PFSK-1 (cell line): ENCODE data around the gene DCAKD.

Experiments used
- POLR2AphosphoS5 ChIP-seq: IDR thresholded peaks from 2 replicates; pipeline ENCODE4 v1.6.1; 2012; ENCODE audit warnings: low read depth, mild to moderate bottlenecking, control low read depth, low read length, moderate library complexity
- TF ChIP-seq, protein P1 (sequence below), 2 experiments: IDR thresholded peaks; 2 replicates each; pipeline versions ENCODE4 v1.6.1 to v1.8.0; 2011 to 2012; ENCODE audit warnings: low read depth in 2 of 2, low read length in 2 of 2, control low read depth in 1 of 2, inconsistent platforms in 1 of 2, mild to moderate bottlenecking in 1 of 2, moderate library complexity in 1 of 2; ENCODE audit not compliant: insufficient read depth in 1 of 2

DNA sequence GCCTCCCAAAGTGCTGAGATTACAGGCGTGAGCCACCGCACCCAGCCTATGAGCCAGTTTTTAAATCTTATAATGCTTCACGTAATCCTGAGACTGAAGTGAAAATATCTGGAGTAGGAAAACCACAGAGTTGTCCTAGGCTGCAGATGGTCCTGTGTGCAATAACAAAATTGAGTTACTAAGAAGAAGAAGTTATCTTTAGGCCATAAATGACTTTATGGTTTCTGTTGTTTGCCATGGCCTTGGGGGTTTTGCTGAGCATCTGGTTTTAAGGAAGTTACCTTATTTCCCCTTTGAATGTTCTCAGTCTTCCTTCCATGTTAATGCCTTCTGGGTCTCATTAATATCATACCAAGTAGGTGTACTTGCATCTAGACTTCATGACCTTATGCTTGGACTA is 26.2 kb upstream of the DCAKD start:
- TF ChIP-seq POLR2AphosphoS5 = no peak
- TF ChIP-seq, protein P1, sequence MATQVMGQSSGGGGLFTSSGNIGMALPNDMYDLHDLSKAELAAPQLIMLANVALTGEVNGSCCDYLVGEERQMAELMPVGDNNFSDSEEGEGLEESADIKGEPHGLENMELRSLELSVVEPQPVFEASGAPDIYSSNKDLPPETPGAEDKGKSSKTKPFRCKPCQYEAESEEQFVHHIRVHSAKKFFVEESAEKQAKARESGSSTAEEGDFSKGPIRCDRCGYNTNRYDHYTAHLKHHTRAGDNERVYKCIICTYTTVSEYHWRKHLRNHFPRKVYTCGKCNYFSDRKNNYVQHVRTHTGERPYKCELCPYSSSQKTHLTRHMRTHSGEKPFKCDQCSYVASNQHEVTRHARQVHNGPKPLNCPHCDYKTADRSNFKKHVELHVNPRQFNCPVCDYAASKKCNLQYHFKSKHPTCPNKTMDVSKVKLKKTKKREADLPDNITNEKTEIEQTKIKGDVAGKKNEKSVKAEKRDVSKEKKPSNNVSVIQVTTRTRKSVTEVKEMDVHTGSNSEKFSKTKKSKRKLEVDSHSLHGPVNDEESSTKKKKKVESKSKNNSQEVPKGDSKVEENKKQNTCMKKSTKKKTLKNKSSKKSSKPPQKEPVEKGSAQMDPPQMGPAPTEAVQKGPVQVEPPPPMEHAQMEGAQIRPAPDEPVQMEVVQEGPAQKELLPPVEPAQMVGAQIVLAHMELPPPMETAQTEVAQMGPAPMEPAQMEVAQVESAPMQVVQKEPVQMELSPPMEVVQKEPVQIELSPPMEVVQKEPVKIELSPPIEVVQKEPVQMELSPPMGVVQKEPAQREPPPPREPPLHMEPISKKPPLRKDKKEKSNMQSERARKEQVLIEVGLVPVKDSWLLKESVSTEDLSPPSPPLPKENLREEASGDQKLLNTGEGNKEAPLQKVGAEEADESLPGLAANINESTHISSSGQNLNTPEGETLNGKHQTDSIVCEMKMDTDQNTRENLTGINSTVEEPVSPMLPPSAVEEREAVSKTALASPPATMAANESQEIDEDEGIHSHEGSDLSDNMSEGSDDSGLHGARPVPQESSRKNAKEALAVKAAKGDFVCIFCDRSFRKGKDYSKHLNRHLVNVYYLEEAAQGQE (IDR thresholded peaks at IDR 0.05; ENCODE audit: insufficient read depth in 1 of 2, low read depth in 2 of 2, low read length in 2 of 2) = no peak
